Anterior cingulate cortex (tissue), 58 donors: ENCODE measurements around the gene RAB8A.
"Not testable (repeated sequence)": the region's sequence is repeated elsewhere in the genome, so short reads cannot be mapped to it uniquely, and the experiment has no call there.

ENCODE experiments used
- DNase-seq, 58 donors: peaks; one replicate each; lab custom pipeline; 2025; lab: John Stamatoyannopoulos, UW

The RAB8A gene

DNA sequence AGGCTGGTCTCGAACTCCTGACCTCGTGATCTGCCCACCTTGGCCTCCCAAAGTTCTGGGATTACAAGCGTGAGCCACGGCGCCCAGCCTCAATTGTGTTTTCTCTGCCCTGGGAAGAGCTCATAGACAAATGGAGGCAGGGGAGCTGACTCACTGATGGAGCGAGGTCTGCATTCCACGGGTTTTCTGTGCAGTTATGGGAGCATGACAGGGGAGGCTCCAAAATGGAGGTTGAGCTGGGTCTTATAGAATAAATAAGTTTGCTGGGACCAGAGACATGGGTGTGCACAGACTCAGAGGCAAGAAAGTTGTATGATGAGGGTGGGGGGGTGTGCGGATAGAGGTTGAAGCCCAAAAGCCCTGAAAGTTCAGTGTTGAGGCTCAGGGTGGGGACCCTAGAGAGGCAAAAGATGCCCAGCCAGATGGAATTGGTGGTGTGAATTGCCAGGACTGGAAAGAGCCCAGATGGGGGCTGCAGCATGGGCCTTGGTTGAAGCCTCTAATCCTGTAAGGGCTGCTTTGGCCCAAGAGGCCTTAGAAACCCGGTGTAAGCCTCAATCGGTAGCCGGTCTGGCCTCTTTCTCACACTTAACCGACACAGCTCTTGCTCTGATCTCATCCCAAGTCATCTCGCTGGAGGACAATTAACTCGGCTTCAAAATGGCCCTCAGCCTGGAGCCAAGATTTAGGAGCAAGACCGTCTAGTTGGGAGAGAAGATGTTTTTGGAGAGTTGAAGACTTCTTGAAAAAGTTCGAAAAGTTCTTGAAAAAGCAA, 33.5 kb upstream of the RAB8A start:
- peak in 4 of 58 donors; percentile 17 to 44 (median 30) for DNase-seq

GRCh38 chr19:16078759-16079707, 32.7 kb upstream of the RAB8A start:
- DNase-seq, result peak in 27 of 58 donors; percentile 4 to 73 (median 28)

GRCh38 chr19:16084067-16084685, 27.5 kb upstream of the RAB8A start:
- no peak for DNase-seq

- no peak for DNase-seq
These were observed 26.6 kb upstream of the RAB8A start for GRCh38 chr19:16085115-16085514.

- not testable (repeated sequence) for DNase-seq
These were observed 24.3 kb upstream of the RAB8A start for GRCh38 chr19:16087404-16087803.

- DNase-seq, result no peak
These were observed 23.7 kb upstream of the RAB8A start for GRCh38 chr19:16087940-16088339.

DNA sequence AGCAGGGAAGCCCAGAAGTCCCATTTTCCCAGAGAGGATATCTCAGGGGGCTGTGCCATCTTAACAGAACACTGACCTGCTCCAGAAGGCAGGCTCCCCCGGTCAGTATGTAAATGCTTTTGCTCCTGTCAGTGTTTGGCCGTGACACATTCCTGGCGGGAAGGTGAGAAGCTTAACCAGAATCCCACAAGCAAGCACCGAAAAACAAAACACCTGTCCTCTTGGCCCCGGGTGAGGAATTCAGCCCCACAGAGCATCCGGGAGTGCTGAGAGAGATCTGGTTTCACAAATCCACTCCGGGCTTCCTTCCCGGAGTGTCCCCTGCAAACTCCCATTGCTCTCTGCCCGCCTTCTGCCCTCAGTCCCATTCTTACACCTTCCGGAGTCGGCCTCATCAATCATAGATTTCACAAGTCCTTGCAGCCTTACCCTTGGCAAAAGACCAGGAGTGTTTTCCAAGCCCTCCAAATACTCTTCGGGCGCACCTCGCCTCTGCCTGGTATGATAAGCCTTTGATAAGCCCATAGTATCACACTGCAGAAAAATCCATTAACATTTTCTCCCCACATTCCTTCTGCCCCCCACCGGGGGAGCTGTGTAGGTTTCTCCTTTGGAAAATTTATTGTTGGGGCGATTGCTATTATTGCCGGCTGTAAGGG, 23.2 kb upstream of the RAB8A start:
- no peak for DNase-seq

- DNase-seq, result peak in 1 of 58 donors; percentile 21
These were observed 22.5 kb upstream of the RAB8A start for GRCh38 chr19:16089010-16089846.

- DNase-seq, result no peak
These were observed 19.9 kb upstream of the RAB8A start for GRCh38 chr19:16091546-16092475.

- DNase-seq, result no peak
These were observed 17.2 kb upstream of the RAB8A start for GRCh38 chr19:16094360-16095070.

DNA sequence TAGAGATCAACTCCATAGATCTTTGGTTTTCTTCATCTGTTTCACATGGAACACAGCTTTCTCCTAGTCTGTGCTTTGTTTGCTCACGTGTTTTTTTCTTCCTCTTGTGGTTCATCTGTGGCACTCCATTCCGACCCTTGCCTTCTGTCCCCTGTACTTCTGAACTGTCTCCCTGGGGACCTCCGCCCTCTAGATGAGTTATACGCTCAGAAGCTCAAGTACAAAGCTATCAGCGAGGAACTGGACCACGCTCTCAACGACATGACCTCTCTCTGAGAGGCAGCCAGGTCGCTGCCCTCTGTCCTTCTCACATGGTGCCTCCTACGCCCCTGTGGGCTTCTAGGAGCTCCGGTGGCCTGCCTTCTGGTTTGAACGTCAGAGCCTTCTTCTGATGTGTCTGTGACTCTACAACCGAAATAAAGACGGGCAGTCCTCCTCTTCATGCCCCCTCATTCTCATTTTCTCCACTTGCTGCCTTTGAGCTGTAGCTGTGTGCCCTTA, 16.6 kb upstream of the RAB8A start:
- no peak for DNase-seq

DNA sequence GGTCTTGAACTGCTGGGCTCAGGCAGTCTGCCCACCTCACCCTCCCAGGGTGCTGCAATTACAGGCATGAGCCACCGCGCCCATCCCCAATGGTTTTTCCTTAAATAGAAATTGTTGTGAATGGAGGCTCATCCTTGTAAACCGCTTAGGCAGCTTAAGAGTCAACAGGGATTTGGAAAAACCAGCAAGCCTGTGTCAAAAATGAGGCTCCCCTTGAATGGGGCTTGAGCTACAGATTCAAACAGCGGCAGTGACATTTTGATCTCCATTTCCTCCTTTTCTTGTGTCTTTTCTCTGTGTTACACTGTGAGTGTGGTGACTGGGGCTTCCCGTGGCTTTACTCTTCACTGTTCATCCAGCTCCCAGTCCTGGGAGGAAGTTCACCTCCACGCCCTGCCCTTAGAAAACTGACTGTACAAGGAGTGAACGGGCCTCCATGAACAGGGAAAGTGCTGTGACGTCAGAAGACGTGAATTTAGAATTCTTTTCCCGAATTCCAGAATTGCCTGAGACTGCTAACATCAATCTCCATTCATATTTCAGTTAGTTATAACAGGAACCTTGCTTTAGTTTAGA, 15.3 kb upstream of the RAB8A start:
- DNase-seq, result no peak

DNA sequence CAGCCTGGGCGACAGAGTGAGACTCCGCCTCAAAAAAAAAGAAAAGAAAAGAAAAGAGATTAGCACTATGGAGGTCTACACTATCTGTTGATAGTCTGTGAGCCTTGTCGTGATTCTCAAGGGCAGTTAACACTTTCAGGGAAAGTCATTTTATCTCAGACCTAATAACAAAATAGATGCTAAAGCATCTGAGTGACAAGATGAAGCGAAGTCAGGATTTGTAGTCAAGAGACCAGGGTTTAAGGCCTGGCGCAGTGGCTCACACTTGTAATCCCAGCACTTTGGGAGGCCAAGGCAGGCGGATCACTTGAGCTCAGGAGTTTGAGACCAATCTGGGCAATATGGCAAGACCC, 13.3 kb upstream of the RAB8A start:
- DNase-seq, result no peak

GRCh38 chr19:16098821-16099220, 12.9 kb upstream of the RAB8A start:
- DNase-seq, result no peak

- DNase-seq, result not testable (repeated sequence)
These were observed 12.2 kb upstream of the RAB8A start for GRCh38 chr19:16099314-16099965.

DNA sequence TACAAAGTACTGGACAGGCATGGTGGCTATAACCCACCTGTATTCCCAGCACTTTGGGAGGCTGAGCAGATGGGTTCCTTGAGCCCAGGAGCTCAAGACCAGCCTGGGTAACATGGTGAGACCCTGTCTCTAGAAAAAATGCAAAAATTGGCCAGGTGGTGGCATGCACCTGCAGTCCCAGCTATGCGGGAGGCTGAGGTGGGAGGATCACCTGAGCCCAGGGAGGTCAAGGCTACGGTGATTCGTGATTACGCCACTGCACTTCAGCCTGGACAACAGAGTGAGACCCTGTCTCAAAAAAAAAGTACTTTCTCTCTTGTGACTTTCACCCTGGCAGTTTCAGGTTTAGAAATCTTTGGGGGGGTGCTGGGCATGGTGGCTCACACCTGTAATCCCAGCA, 11.2 kb upstream of the RAB8A start:
- no peak for DNase-seq

DNA sequence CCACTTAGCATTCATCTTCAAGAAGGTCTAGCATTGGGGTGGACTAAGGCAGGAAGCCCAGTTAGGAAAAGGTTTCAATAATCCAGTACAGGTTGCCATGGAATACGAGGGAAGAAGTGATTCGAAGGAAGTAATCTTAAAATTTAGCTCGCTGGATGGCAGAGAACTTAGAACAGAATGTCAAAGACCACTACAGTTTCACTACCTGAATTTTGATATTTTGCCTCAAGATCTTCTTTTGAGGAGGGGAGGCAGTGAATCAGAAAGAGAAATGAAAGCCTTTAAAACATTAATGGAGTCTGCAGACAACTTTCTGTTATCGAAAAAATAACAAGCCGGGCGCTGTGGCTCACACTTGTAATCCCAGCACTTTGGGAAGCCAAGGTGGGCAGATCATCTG, 7.0 kb upstream of the RAB8A start:
- no peak for DNase-seq
